Activated naive CD8-positive, alpha-beta T cell treated with anti-CD3 and anti-CD28 coated beads, Interleukin-2, amount 10 ng/mL, durations not matched to agents 7 days and 5 days (primary cell): ENCODE measurements around the gene FHIP1B. TPM values are rescaled to one million over a fixed set of nuclear protein-coding genes. Genes with fewer than 3 reads are reported as not detected.
"Not testable (repeated sequence)": the region's sequence is repeated elsewhere in the genome, so short reads cannot be mapped to it uniquely, and the experiment has no call there.

Experiments used
- ATAC-seq: fragments of 150-1000 bp; cut with Tn5 transposase; one replicate; pipeline ENCODE4 v1.10.0; 2021; ENCODE audit warnings: low read depth, moderate library complexity
- POLR2A ChIA-PET: fragments of 350-600 bp; sonication (Branson Sonifier 250); formaldehyde crosslinking; loops from one replicate; lab custom pipeline; 2021; ENCODE audit warnings: antibody characterized with exemption; lab: Charles Lee
- DNase-seq: peaks from one replicate; pipeline ENCODE4 v3.0.0; 2021
- H3K27ac Mint-ChIP-seq: one replicate; pipeline ENCODE4 v1.8.0; 2022; ENCODE audit warnings: mild to moderate bottlenecking, mixed read lengths
- H3K27me3 Mint-ChIP-seq: one replicate; pipeline ENCODE4 v1.8.0; 2022; ENCODE audit warnings: mild to moderate bottlenecking, moderate library complexity, mixed read lengths
- H3K36me3 Mint-ChIP-seq: one replicate; pipeline ENCODE4 v1.8.0; 2021; ENCODE audit warnings: mild to moderate bottlenecking, mixed read lengths
- H3K4me1 Mint-ChIP-seq: one replicate; pipeline ENCODE4 v1.8.0; 2021; ENCODE audit warnings: mixed read lengths
- H3K4me3 Mint-ChIP-seq: one replicate; pipeline ENCODE4 v1.8.0; 2022; ENCODE audit warnings: mild to moderate bottlenecking, moderate library complexity, mixed read lengths
- H3K9me3 Mint-ChIP-seq: one replicate; pipeline ENCODE4 v1.8.0; 2021; ENCODE audit warnings: mixed read lengths
- total RNA-seq, 2 experiments: library from RNA; stranded (reverse); gene quantifications; one replicate each; pipeline ENCODE4 v1.2.3, GENCODE V29; 2021

FHIP1B gene
- total RNA-seq, 2 experiments from 2014 or later: 33.3 to 34.9 TPM

- H3K27ac Mint-ChIP-seq: no peak overlapping the region
- H3K4me1 Mint-ChIP-seq: no peaks in the 10 kb centered on the region
- no peaks in the 10 kb centered on the region for H3K36me3 Mint-ChIP-seq
- H3K27me3 Mint-ChIP-seq: peaks cover 8% of the 10 kb centered on the region
- POLR2A ChIA-PET: interaction anchor here (0.9 to 1.9 kb wide), 2 partner anchors 10 to 16 kb away, joined by 3 to 5 read pairs; no protein-coding TSS in a partner anchor
- ATAC-seq: no peak
- H3K9me3 Mint-ChIP-seq: no peaks in the 10 kb centered on the region
- DNase-seq: no peak
- no peak overlapping the region for H3K4me3 Mint-ChIP-seq
These were observed 17.6 kb upstream of the FHIP1B start for GRCh38 chr11:6251990-6252473.

- Mint-ChIP-seq H3K4me3 (no peak overlapping the region), H3K27me3 (peaks cover 9% of the 10 kb centered on the region), H3K27ac (no peak overlapping the region), H3K36me3 (no peaks in the 10 kb centered on the region), H3K4me1 (no peaks in the 10 kb centered on the region), H3K9me3 (no peaks in the 10 kb centered on the region)
- POLR2A ChIA-PET: interaction anchor here (0.9 kb wide), 1 partner anchor 15 kb away, joined by 3 read pairs; no protein-coding TSS in a partner anchor
- DNase-seq: peak; percentile 52
- ATAC-seq: peak; percentile 50
These were observed 16.8 kb upstream of the FHIP1B start for GRCh38 chr11:6251120-6251733.

DNA sequence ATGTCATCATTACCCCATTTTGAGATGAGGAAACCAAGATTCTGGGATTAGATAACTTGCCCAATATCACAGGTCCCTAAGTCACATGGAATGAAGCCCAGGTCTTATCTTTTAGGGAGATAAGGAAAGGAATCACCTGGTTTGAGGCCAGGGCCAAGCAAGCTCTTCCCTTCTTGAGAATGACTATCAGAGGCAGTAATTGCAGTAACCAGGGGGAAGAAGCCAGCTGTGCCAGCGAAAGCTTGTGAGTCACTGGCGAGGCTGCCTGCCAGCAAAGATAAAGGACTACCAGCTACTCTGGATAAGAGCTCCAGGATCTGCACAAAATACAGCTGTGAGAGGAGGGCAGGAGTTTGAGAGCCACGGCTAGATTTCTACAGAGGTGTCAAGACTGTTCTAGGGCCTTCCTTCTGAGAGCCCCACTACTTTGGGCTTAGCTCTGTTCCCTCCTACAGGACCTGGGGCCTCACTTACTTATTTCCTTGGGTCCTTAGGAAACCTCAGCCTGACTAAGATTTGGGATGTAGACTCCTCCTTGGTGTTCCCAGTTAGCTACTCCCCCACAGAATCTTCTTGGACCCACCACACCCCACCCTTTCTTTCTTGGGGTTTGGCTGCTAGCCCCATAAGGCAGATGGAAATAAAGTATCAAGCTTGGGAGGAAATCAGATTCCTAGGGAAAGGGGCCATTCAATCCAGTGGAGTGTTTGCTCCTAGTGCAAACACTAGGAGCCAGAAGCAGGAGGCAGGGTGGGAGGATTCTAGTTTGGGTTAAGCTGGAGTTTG, 15.5 kb upstream of the FHIP1B start:
- POLR2A ChIA-PET: interaction anchor here (0.6 kb wide), 1 partner anchor 20 kb away, joined by 4 read pairs; no protein-coding TSS in a partner anchor
- Mint-ChIP-seq H3K27ac (no peak overlapping the region), H3K4me1 (no peaks in the 10 kb centered on the region), H3K4me3 (no peak overlapping the region), H3K9me3 (no peaks in the 10 kb centered on the region), H3K36me3 (no peaks in the 10 kb centered on the region), H3K27me3 (peaks cover 12% of the 10 kb centered on the region)
- no peak for DNase-seq
- ATAC-seq: no peak

- ATAC-seq, H3K4me3 Mint-ChIP-seq, H3K4me1 Mint-ChIP-seq, H3K9me3 Mint-ChIP-seq, DNase-seq, H3K36me3 Mint-ChIP-seq, H3K27ac Mint-ChIP-seq: not testable (repeated sequence)
- POLR2A ChIA-PET: interaction anchor here (0.6 kb wide), 1 partner anchor 19 kb away, joined by 4 read pairs; no protein-coding TSS in a partner anchor
- H3K27me3 Mint-ChIP-seq: peaks cover 12% of the 10 kb centered on the region
These were observed 14.5 kb upstream of the FHIP1B start for GRCh38 chr11:6248897-6249296.

DNA sequence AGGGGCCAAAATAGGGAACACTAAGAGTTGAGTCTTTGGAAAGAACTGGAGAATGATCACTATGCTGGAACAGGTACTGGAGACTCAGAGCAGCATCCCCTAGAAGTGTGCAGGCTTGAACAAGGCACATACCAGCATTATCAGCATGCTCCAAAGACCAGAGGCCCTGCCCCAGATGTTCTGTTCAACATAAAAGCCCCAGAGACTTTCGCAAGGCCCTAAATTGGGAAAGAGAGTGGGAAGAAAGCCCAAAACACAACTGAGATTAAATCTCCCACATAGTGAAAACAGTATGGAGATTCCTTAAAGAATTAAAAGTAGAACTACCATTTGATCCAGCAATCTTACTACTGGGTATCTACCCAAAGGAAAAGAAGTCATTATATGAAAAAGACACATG, 13.8 kb upstream of the FHIP1B start:
- H3K27ac Mint-ChIP-seq: no peak overlapping the region
- H3K4me3 Mint-ChIP-seq: no peak overlapping the region
- no peaks in the 10 kb centered on the region for H3K36me3 Mint-ChIP-seq
- POLR2A ChIA-PET: no interaction called here
- no peaks in the 10 kb centered on the region for H3K4me1 Mint-ChIP-seq
- H3K27me3 Mint-ChIP-seq: peaks cover 12% of the 10 kb centered on the region
- DNase-seq (no peak), ATAC-seq (no peak)
- H3K9me3 Mint-ChIP-seq: no peaks in the 10 kb centered on the region

DNA sequence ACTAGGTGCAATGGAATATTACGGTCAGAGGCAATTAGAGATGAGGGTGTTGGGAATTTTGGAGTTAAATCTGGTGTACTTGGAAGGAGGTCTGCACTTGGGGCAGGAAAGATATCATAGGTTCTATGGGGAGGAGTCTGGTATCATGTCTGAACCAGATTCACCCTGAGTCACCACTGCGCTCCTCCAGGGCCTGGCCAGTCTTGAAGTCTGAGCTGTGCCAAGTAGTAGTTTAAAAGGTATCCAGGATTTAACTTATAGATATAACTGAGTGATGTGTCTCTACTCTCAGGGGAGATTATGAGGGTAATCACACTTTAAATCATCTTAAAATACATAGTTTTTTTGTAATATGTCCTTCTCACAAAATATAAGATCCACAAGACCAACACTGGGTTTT, 11.1 kb upstream of the FHIP1B start:
- ATAC-seq: no peak
- POLR2A ChIA-PET: no interaction called here
- peak overlapping the region; percentile 35 for H3K27ac Mint-ChIP-seq
- H3K36me3 Mint-ChIP-seq: no peaks in the 10 kb centered on the region
- no peaks in the 10 kb centered on the region for H3K4me1 Mint-ChIP-seq
- H3K27me3 Mint-ChIP-seq: peaks cover 12% of the 10 kb centered on the region
- no peak overlapping the region for H3K4me3 Mint-ChIP-seq
- DNase-seq: no peak
- H3K9me3 Mint-ChIP-seq: no peaks in the 10 kb centered on the region

DNA sequence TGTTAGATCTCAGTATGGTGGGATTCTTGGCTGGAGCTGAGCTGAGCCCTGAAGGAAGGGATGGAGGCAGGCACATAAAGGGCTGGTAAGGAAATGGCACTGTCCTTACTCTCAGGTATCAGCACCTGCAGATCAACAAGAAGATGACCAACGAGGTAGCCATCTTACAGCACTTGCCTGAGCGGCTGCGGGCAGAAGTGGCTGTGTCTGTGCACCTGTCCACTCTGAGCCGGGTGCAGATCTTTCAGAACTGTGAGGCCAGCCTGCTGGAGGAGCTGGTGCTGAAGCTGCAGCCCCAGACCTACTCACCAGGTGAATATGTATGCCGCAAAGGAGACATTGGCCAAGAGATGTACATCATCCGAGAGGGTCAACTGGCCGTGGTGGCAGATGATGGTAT, 6.9 kb upstream of the FHIP1B start:
- H3K9me3 Mint-ChIP-seq: no peaks in the 10 kb centered on the region
- POLR2A ChIA-PET: no interaction called here
- no peaks in the 10 kb centered on the region for H3K4me1 Mint-ChIP-seq
- ATAC-seq (no peak), DNase-seq (no peak)
- H3K36me3 Mint-ChIP-seq: no peaks in the 10 kb centered on the region
- H3K27me3 Mint-ChIP-seq: peaks cover 3% of the 10 kb centered on the region
- no peak overlapping the region for H3K27ac Mint-ChIP-seq
- H3K4me3 Mint-ChIP-seq: no peak overlapping the region

DNA sequence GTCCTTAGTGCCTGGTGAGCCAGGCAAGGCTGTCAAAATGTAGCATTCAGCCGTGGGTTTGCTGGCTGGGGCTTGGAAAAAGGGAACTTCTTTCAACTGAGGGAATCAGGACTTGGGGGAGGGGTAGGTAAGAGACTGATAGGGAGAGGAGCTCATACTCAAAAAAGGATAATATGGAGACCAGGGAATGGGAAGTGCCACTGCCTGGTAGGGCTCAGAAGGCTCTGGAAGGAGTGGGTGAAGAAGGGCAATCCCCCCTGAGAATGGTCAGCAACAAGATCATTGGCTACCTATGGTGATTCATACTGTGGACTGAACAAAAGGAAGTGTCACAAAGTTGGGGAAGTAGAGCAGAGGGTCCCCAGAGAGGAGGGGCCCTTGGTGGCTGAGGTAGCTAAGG, 6.3 kb upstream of the FHIP1B start:
- no peak overlapping the region for H3K4me3 Mint-ChIP-seq
- H3K9me3 Mint-ChIP-seq: no peaks in the 10 kb centered on the region
- POLR2A ChIA-PET: no interaction called here
- DNase-seq (no peak), ATAC-seq (no peak)
- no peak overlapping the region for H3K27ac Mint-ChIP-seq
- peaks cover 3% of the 10 kb centered on the region for H3K27me3 Mint-ChIP-seq
- no peaks in the 10 kb centered on the region for H3K36me3 Mint-ChIP-seq
- H3K4me1 Mint-ChIP-seq: no peaks in the 10 kb centered on the region

GRCh38 chr11:6240139-6240538, 5.7 kb upstream of the FHIP1B start:
- no peak for DNase-seq
- no peak for ATAC-seq

DNA sequence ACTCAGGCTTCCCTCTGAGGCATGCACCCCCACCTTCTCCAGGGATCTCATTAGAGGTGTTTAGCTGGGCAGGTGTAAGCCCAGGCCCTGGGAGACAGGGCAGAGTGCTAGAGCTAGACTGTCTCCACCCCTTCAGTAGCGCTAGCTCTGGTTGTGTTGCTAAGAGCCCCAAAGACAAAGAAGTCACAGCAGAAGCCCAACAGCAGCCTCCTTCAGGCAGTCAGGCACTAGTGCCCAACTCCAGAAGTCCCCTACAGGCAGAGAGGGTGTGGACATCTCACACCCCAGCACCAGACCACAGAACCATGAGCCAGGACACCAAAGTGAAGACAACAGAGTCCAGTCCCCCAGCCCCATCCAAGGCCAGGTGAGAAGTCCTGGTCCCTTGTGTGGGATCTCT, 4.5 kb upstream of the FHIP1B start, which contains the start of gene CNGA4:
TSS of gene CNGA4 (plus strand) at position 188 of the 400 bp plus-strand sequence. CDS start at position 306, 118 bp downstream.
- Mint-ChIP-seq H3K27me3 (no peaks in the 10 kb centered on the region), H3K27ac (no peak within 1 kb of the TSS), H3K9me3 (no peaks in the 10 kb centered on the region), H3K4me1 (peaks cover 7% of the 10 kb centered on the region), H3K4me3 (no peak within 1 kb of the TSS), H3K36me3 (peaks cover 2% of the 10 kb centered on the region)
- POLR2A ChIA-PET: interaction anchor here (0.6 kb wide), 1 partner anchor 1524 kb away, joined by 4 read pairs; no protein-coding TSS in a partner anchor
- DNase-seq: no peak
- ATAC-seq: no peak

More at GRCh38 chr11:6240139-6240538, 5.7 kb upstream of the FHIP1B start:
- H3K4me3 Mint-ChIP-seq: no peak overlapping the region
- no peaks in the 10 kb centered on the region for H3K9me3 Mint-ChIP-seq
- H3K27ac Mint-ChIP-seq: no peak overlapping the region
- POLR2A ChIA-PET: no interaction called here
- H3K36me3 Mint-ChIP-seq: no peaks in the 10 kb centered on the region
- H3K27me3 Mint-ChIP-seq: peaks cover under 1% of the 10 kb centered on the region
- H3K4me1 Mint-ChIP-seq: peaks cover 3% of the 10 kb centered on the region

GRCh38 chr11:6237761-6238302, 3.4 kb upstream of the FHIP1B start:
- no peak overlapping the region for H3K27ac Mint-ChIP-seq
- H3K4me3 Mint-ChIP-seq: no peak overlapping the region
- peaks cover 8% of the 10 kb centered on the region for H3K4me1 Mint-ChIP-seq
- H3K27me3 Mint-ChIP-seq: no peaks in the 10 kb centered on the region
- POLR2A ChIA-PET: no interaction called here
- ATAC-seq (no peak), DNase-seq (no peak)
- H3K9me3 Mint-ChIP-seq: no peaks in the 10 kb centered on the region
- H3K36me3 Mint-ChIP-seq: peaks cover 2% of the 10 kb centered on the region

- Mint-ChIP-seq H3K9me3 (no peaks in the 10 kb centered on the region), H3K27me3 (no peaks in the 10 kb centered on the region), H3K27ac (no peak overlapping the region), H3K4me3 (no peak overlapping the region), H3K36me3 (peaks cover 2% of the 10 kb centered on the region), H3K4me1 (peaks cover 8% of the 10 kb centered on the region)
- POLR2A ChIA-PET: no interaction called here
- DNase-seq (no peak), ATAC-seq (no peak)
These were observed 2.8 kb upstream of the FHIP1B start for GRCh38 chr11:6237266-6237665.

DNA sequence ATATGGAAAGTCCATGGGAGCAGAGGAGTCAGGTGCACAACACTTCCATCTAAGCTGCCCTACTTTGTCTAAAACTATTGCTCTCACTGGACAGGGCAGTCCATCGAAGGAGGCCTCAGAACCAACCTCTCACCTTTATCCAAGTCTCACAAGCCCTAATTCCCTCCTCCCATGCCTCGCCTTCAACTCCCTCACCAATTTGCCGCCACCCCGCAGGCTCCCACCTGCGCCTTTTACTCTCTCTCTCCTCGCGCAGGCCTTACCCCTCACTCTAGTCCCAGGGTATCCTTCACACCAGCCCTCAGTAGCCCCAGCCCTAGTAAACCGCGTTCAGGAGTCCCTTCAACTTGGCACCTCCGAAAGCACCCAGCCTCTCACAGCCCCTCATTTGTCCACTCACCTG, 451 bp downstream of the FHIP1B start:
- no peaks in the 10 kb centered on the region for H3K27me3 Mint-ChIP-seq
- POLR2A ChIA-PET: interaction anchor here (0.6 to 1.5 kb wide), 3 partner anchors 18 to 509 kb away, joined by 3 to 5 read pairs (median 4); no protein-coding TSS in a partner anchor
- DNase-seq: no peak
- no peaks in the 10 kb centered on the region for H3K9me3 Mint-ChIP-seq
- peaks cover 10% of the 10 kb centered on the region for H3K36me3 Mint-ChIP-seq
- no peak for ATAC-seq
- H3K4me3 Mint-ChIP-seq: peak overlapping the region; percentile 99
- peaks cover 28% of the 10 kb centered on the region for H3K4me1 Mint-ChIP-seq
- H3K27ac Mint-ChIP-seq: peak overlapping the region; percentile 97
